Sigmoid colon (tissue), 4 donors: ENCODE measurements around the gene TRIO.

Source experiments
- POLR2A ChIP-seq, 2 donors: fragments of 450-650 bp; IDR thresholded peaks; one replicate each; pipeline ENCODE4 v1.6.1; 2016; ENCODE audit warnings: antibody characterized with exemption in 2 of 2, mild to moderate bottlenecking in 2 of 2, moderate library complexity in 2 of 2
- POLR2AphosphoS5 ChIP-seq, 4 donors: sonication (generic); formaldehyde crosslinking; IDR thresholded peaks; one replicate each; pipeline ENCODE4 v1.6.1; 2017; ENCODE audit warnings: antibody characterized with exemption in 4 of 4
- TF ChIP-seq, protein P1 (sequence below), 4 experiments: fragments of 450-650 bp in 3 of 4; fragments of 200-600 bp in 1 of 4; IDR thresholded peaks; one replicate each; pipeline ENCODE4 v1.5.1; 2016 to 2019; ENCODE audit warnings: antibody characterized with exemption in 4 of 4, mild to moderate bottlenecking in 3 of 4, moderate library complexity in 2 of 4

DNA sequence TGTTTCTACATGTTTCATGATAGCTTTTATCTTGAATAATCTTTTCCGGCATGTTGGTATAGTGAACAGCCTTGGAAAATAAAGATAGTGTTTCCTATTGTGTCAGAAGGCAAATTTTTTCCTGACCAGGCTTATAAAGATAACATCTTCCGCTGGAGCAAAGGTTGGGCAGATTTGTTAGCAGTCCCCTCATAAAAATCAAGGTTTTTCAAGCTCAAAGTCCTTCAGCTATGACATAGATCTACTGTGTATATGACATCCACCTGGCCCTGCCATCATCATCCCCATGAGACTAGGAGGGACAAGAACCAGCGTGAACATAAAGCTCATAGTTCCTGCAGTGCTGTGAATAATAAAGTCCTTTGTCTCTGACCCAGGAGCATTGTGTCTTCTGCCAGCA, 408.1 kb downstream of the TRIO start:
- TF ChIP-seq, protein P1, sequence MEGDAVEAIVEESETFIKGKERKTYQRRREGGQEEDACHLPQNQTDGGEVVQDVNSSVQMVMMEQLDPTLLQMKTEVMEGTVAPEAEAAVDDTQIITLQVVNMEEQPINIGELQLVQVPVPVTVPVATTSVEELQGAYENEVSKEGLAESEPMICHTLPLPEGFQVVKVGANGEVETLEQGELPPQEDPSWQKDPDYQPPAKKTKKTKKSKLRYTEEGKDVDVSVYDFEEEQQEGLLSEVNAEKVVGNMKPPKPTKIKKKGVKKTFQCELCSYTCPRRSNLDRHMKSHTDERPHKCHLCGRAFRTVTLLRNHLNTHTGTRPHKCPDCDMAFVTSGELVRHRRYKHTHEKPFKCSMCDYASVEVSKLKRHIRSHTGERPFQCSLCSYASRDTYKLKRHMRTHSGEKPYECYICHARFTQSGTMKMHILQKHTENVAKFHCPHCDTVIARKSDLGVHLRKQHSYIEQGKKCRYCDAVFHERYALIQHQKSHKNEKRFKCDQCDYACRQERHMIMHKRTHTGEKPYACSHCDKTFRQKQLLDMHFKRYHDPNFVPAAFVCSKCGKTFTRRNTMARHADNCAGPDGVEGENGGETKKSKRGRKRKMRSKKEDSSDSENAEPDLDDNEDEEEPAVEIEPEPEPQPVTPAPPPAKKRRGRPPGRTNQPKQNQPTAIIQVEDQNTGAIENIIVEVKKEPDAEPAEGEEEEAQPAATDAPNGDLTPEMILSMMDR (IDR thresholded peaks at IDR 0.05), result no peak
- TF ChIP-seq POLR2A (IDR thresholded peaks at IDR 0.05) (no peak), POLR2AphosphoS5 (IDR thresholded peaks at IDR 0.05) (no peak)
